Hematopoietic multipotent progenitor cell treated with erythropoietin and hydrocortisone succinate and interleukin-3 and kit ligand, for 4 days (in vitro differentiated cells): ENCODE measurements around the gene DAD1.
"Not testable (repeated sequence)": the region's sequence is repeated elsewhere in the genome, so short reads cannot be mapped to it uniquely, and the experiment has no call there.

Source experiments
- DNase-seq: peaks from one replicate; pipeline ENCODE4 v3.0.0-alpha.2; 2015

DAD1 gene

GRCh38 chr14:22566266-22566665 is 22.8 kb downstream of the DAD1 start:
- DNase-seq, result not testable (repeated sequence)

- DNase-seq, result no peak
These were observed 23.6 kb downstream of the DAD1 start for GRCh38 chr14:22565391-22565945.

GRCh38 chr14:22564463-22564862 is 24.6 kb downstream of the DAD1 start:
- no peak for DNase-seq

- DNase-seq, result no peak
These were observed 25.0 kb downstream of the DAD1 start for GRCh38 chr14:22563987-22564386.

- DNase-seq, result peak; percentile 72
These were observed 27.1 kb downstream of the DAD1 start for GRCh38 chr14:22561661-22562579.

- no peak for DNase-seq
These were observed 27.7 kb downstream of the DAD1 start for GRCh38 chr14:22561366-22561660.

GRCh38 chr14:22560662-22561365 is 28.2 kb downstream of the DAD1 start:
- DNase-seq, result peak; percentile 93

- DNase-seq, result no peak
These were observed 30.0 kb downstream of the DAD1 start for GRCh38 chr14:22559041-22559440.

GRCh38 chr14:22558221-22558913 is 30.7 kb downstream of the DAD1 start:
- DNase-seq, result no peak

- no peak for DNase-seq
These were observed 31.2 kb downstream of the DAD1 start for GRCh38 chr14:22557846-22558220.

GRCh38 chr14:22556990-22557623 is 31.9 kb downstream of the DAD1 start:
- DNase-seq, result peak; percentile 92

- peak; percentile 99 for DNase-seq
These were observed 32.7 kb downstream of the DAD1 start for GRCh38 chr14:22556021-22556989.

- no peak for DNase-seq
These were observed 33.5 kb downstream of the DAD1 start for GRCh38 chr14:22555384-22556011.

GRCh38 chr14:22554498-22555383 is 34.3 kb downstream of the DAD1 start:
- DNase-seq, result no peak

GRCh38 chr14:22553861-22554497 is 35.0 kb downstream of the DAD1 start:
- not testable (repeated sequence) for DNase-seq

GRCh38 chr14:22553445-22553844 is 35.6 kb downstream of the DAD1 start:
- no peak for DNase-seq

- no peak for DNase-seq
These were observed 36.3 kb downstream of the DAD1 start for GRCh38 chr14:22552827-22553076.

- DNase-seq, result no peak
These were observed 36.8 kb downstream of the DAD1 start for GRCh38 chr14:22552001-22552826.

GRCh38 chr14:22551605-22551997 is 37.4 kb downstream of the DAD1 start:
- DNase-seq, result no peak
